Measurements from ENCODE around the gene TUBG1.
"Not testable (repeated sequence)": the region's sequence is repeated elsewhere in the genome, so short reads cannot be mapped to it uniquely, and the experiment has no call there.

Gene TUBG1

DNA sequence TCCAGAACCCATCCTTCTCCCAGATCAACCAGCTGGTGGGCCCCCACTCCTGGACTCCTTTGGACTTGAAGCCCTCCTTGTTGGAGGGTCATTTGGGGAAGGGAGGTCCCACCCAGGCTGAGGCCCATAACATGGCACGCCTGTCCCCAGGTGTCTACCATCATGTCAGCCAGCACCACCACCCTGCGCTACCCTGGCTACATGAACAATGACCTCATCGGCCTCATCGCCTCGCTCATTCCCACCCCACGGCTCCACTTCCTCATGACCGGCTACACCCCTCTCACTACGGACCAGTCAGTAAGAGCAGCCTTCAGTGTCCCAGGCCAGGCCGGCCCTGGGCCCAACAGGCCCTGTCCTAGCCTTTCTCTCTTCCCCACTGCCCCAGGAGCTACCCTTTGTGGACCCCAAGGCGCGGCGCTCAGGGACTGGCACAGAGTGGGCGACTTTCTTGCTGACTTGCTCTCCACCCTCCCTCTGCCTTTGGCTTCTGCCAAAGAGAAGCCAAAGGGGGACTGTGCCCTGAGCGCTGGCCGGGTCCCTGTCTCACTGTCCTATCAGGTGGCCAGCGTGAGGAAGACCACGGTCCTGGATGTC lies 4.3 kb downstream of the TUBG1 start:
- Mint-ChIP-seq H3K4me1 (peaks cover 9% of the 10 kb centered on the region), H3K4me3 (peak overlapping the region in 2 of 3 experiments; percentile 21 to 65), H3K36me3 (ENCODE audit: low read depth) (peaks cover 34% of the 10 kb centered on the region), H3K9me3 (no peaks in the 10 kb centered on the region), H3K27ac (no peak overlapping the region), H3K27me3 (ENCODE audit: low read depth) (no peaks in the 10 kb centered on the region)
- TF ChIP-seq, protein P1, sequence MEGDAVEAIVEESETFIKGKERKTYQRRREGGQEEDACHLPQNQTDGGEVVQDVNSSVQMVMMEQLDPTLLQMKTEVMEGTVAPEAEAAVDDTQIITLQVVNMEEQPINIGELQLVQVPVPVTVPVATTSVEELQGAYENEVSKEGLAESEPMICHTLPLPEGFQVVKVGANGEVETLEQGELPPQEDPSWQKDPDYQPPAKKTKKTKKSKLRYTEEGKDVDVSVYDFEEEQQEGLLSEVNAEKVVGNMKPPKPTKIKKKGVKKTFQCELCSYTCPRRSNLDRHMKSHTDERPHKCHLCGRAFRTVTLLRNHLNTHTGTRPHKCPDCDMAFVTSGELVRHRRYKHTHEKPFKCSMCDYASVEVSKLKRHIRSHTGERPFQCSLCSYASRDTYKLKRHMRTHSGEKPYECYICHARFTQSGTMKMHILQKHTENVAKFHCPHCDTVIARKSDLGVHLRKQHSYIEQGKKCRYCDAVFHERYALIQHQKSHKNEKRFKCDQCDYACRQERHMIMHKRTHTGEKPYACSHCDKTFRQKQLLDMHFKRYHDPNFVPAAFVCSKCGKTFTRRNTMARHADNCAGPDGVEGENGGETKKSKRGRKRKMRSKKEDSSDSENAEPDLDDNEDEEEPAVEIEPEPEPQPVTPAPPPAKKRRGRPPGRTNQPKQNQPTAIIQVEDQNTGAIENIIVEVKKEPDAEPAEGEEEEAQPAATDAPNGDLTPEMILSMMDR (IDR thresholded peaks at IDR 0.05; ENCODE audit: unreplicated experiment in 3 of 3) = no peak

DNA sequence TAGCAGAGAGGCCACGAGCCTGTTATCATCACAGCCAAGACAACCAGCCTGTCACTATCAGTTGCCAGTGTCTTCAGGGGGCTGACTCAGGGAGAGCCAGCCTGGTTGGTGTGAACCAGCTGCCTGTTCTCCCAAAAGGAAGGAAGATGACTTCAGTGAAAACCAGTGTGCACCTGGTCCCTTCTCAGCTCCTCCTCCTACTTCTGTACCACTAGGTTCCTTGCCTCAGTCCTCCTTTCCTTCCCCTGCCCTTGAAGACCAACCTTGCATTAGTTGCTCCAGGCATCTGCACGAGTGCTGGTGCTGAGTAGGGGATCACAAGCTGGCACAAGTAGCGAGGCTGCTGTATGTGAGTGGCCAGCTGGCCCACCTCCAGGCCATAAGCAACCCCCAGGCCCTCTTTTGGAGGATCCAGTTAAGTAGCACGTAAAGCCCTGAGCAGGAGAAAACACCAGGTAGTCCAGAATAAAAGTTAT lies 8.5 kb downstream of the TUBG1 start:
- Mint-ChIP-seq H3K36me3 (ENCODE audit: low read depth) (peaks cover 25% of the 10 kb centered on the region), H3K9me3 (no peaks in the 10 kb centered on the region), H3K4me3 (no peak overlapping the region), H3K27me3 (ENCODE audit: low read depth) (no peaks in the 10 kb centered on the region), H3K27ac (peak overlapping the region in 2 of 3 experiments; percentile 18 to 60), H3K4me1 (peaks cover 13% of the 10 kb centered on the region)
- TF ChIP-seq, protein P1 (IDR thresholded peaks at IDR 0.05; ENCODE audit: unreplicated experiment in 3 of 3) = no peak

- Mint-ChIP-seq H3K27me3 (ENCODE audit: low read depth) (no peaks in the 10 kb centered on the region), H3K27ac (peak overlapping the region in 1 of 3 experiments; percentile 18), H3K9me3 (no peaks in the 10 kb centered on the region), H3K4me1 (peaks cover 13% of the 10 kb centered on the region), H3K36me3 (ENCODE audit: low read depth) (peaks cover 22% of the 10 kb centered on the region), H3K4me3 (no peak overlapping the region)
- TF ChIP-seq, protein P1 (IDR thresholded peaks at IDR 0.05; ENCODE audit: unreplicated experiment in 3 of 3) = no peak
Measured at GRCh38 chr17:42618442-42619150, 9.1 kb downstream of the TUBG1 start.

DNA sequence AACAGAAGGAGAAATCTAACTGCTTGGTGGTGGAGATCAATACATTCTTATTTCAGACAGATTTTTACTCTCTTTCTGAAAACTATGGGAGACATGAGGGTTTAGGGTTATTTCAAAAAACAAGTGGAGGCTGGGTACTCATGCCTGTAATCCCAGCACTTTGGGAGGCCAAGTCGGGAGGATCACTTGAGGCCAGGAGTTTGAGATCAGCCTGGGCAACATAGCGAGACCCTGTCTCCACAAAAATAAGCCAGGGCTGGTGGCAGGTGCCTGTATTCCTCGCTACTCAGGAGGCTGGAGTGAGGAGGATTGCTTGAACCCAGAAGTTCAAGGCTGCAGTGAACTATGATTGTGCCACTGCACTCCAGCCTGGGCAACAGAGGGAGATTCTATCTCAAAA lies 12.5 kb downstream of the TUBG1 start:
- not testable (repeated sequence) for H3K36me3 Mint-ChIP-seq (ENCODE audit: low read depth); H3K27me3 Mint-ChIP-seq (ENCODE audit: low read depth); H3K27ac Mint-ChIP-seq; H3K9me3 Mint-ChIP-seq; H3K4me3 Mint-ChIP-seq
- peaks cover 13% of the 10 kb centered on the region for H3K4me1 Mint-ChIP-seq

DNA sequence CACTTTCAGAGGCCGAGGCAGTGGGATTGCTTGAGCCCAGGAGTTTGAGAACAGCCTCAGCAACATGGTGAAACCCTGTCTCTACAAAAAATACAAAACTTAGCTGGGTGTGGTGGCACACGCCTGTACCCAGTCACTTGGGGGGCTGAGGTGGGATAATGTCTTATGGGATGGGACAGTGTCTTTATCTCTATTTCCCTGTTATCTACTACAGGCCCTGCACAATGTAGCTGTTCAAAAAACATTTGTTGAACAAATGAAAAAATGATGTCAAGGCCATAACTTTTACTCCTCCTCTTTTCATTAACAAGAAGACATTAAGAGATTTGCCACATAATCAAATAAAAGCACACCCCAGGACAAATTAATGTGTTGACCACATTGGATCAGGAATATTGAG lies 13.8 kb downstream of the TUBG1 start:
- no peak overlapping the region for H3K4me3 Mint-ChIP-seq
- H3K36me3 Mint-ChIP-seq (ENCODE audit: low read depth) = no peaks in the 10 kb centered on the region
- H3K4me1 Mint-ChIP-seq = peaks cover 9% of the 10 kb centered on the region
- no peak overlapping the region for H3K27ac Mint-ChIP-seq
- H3K27me3 Mint-ChIP-seq (ENCODE audit: low read depth) = no peaks in the 10 kb centered on the region
- H3K9me3 Mint-ChIP-seq = no peaks in the 10 kb centered on the region
- TF ChIP-seq, protein P1 (IDR thresholded peaks at IDR 0.05; ENCODE audit: unreplicated experiment in 3 of 3) = no peak

DNA sequence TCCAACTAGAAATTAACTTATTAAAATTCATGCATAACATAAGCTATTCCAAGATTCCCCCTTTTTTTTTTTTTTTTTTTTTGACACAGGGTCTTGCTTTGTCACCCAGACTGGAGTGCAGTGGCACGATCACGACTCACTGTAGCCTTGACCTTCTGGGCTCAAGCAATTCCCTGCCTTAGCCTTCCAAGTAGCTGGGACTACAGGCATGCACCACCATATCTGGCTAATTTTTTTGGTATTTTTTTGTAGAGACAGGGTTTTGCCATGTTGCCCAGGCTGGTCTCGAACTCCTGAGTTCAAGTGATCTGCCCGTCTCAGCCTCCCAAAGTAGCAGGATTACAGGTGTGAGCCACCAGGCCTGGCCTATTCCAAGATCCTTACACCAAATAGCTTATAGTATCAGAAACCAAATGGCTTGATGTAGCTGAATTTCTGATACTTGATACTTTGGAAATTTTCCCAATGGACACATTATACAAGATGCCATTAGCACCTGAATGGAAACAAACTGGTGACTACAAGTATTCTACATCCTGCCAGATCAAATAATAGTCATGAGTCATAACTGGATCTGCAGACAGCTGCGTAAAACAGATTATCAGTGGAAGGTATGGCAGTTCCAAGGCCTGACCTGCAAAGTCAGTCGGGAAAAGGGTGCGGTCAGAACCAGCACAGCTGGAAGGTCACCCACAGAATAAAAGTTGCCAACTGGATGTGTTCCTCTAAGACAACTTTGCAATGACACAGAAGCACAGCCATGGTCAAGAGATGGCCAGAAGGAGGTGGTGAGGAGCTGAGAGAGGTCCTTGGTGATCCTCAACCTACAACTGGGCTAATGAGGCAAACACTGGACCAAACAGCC lies 14.5 kb downstream of the TUBG1 start:
- TF ChIP-seq, protein P1 (IDR thresholded peaks at IDR 0.05; ENCODE audit: unreplicated experiment in 3 of 3) = no peak
- H3K27me3 Mint-ChIP-seq (ENCODE audit: low read depth) = no peaks in the 10 kb centered on the region
- no peaks in the 10 kb centered on the region for H3K36me3 Mint-ChIP-seq (ENCODE audit: low read depth)
- no peaks in the 10 kb centered on the region for H3K9me3 Mint-ChIP-seq
- H3K4me1 Mint-ChIP-seq = peaks cover 2% of the 10 kb centered on the region
- no peak overlapping the region for H3K4me3 Mint-ChIP-seq
- no peak overlapping the region for H3K27ac Mint-ChIP-seq

DNA sequence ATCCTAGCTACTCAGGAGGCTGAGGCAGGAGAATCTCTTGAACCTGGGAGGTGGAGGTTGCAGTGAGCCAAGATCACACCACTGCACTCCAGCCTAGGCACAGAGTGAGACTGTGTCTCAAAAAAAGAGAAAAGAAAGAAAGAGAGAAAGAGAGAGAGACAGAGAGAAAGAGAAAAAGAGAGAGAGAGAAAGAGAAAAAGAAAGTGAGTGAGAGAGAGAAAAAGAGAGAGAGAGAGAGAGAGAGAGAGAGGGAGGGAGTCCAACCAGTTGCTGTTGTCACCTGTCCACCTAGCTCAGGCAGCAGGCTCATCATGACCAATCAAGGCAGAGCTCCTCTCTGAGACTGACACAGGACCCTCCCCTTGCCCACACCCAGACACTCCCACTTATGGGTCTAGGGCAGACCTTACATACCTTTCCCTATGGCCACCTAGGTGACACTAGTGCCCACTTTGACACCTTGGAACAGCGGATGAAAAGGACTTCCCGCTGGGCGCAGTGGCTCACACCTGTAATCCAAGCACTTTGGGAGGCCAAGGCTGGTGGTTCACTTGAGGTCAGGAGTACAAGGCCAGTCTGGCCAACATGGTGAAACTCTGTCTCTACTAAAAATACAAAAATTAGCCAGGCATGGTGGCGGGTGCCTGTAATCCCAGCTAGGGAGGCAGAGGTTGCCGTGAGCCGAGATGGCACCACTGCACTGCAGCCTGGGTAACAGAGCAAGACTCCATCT lies 17.7 kb downstream of the TUBG1 start:
- not testable (repeated sequence) for H3K9me3 Mint-ChIP-seq; H3K27ac Mint-ChIP-seq; H3K36me3 Mint-ChIP-seq (ENCODE audit: low read depth); H3K4me1 Mint-ChIP-seq; H3K27me3 Mint-ChIP-seq (ENCODE audit: low read depth); H3K4me3 Mint-ChIP-seq

Data from nephron (organoid).